HEK293T (cell line): ENCODE data around the gene GRIK4.

Experiments used
- ARNT ChIP-seq: fragments of 450-650 bp; IDR thresholded peaks from 2 replicates; pipeline ENCODE4 v1.6.1; 2017; ENCODE audit warnings: mild to moderate bottlenecking
- BHLHE40 ChIP-seq: fragments of 450-650 bp; IDR thresholded peaks from 2 replicates; pipeline ENCODE4 v1.6.1; 2016; ENCODE audit warnings: mild to moderate bottlenecking, moderate library complexity, borderline replicate concordance
- FOXA1 ChIP-seq: fragments of 450-650 bp; IDR thresholded peaks from 2 replicates; pipeline ENCODE4 v1.6.1; 2016; ENCODE audit warnings: mild to moderate bottlenecking
- FOXK2 ChIP-seq: fragments of 450-650 bp; IDR thresholded peaks from 2 replicates; pipeline ENCODE4 v1.6.1; 2016; ENCODE audit warnings: mild to moderate bottlenecking
- HDGF ChIP-seq: fragments of 450-650 bp; IDR thresholded peaks from 2 replicates; pipeline ENCODE4 v1.6.1; 2017; ENCODE audit warnings: antibody characterized with exemption, borderline replicate concordance
- NFRKB ChIP-seq: fragments of 450-650 bp; IDR thresholded peaks from 2 replicates; pipeline ENCODE4 v1.6.1; 2016; ENCODE audit warnings: mild to moderate bottlenecking, moderate library complexity
- TARDBP ChIP-seq: fragments of 450-650 bp; IDR thresholded peaks from 2 replicates; pipeline ENCODE4 v1.6.1; 2016
- ZNF384 ChIP-seq: fragments of 450-650 bp; IDR thresholded peaks from 2 replicates; pipeline ENCODE4 v1.6.1; 2016

DNA sequence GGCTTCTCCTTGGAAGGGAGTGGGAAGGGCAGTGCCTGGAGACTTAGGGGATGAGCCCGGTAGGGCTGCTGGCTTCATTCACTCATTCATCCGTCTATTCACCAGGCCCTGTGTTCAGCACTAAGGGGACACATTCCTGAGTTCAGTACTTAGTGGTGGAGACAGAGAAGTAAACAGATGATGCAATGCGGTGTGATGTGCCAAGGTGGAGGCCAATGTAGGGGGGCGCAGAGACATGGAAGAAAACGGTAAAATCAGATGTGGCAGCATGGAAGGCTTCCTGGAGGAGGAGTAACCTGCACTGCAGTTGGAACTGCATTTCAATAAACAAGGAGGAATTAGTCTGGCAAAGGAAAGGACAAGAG is 21.3 kb downstream of the GRIK4 start:
- TF ChIP-seq TARDBP (no peak), FOXA1 (no peak), ZNF384 (no peak), ARNT (no peak), HDGF (no peak), FOXK2 (no peak), BHLHE40 (no peak), NFRKB (no peak)
